Measurements from ENCODE around the gene RASSF8. TPM values are rescaled to one million over a fixed set of nuclear protein-coding genes. Genes with fewer than 3 reads are reported as not detected.

Gene RASSF8
- polyA plus RNA-seq, 1 donor (not counting 4 experiments of a cell fraction or from before 2014, with no cell fraction given), result 10.5 TPM

DNA sequence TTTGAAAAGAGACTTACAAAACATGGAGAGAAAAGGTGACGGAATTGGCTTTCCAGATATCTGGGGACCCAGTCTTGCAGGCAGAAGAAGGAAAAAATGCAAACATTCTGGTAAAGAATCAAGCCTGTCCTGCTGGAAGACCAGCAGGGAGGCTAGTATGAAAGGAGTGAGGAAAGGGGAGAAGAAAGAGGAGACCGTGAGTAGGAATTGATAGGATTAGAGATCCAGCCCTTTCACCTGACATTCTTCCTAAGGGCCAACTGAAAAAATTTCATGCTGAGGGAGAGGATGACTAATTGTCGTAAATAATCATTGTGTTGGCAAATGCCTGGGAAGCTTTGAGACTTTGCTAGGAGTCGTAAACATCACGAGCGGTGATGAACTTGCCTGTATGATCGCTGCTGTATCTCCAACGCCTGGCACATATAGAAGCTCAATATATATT lies 154.2 kb downstream of the RASSF8 start:
- dilution Hi-C loops (cut with MboI; ENCODE audit: extremely low pct_ligation_motif_present, low sequenced_read_pairs), result no loop called here
- H3K9me3 ChIP-seq (ENCODE audit: control insufficient read depth, low read depth, low read length), result no peaks in the 10 kb centered on the region
- no peaks in the 10 kb centered on the region for H3K9me1 ChIP-seq (ENCODE audit: control insufficient read depth, extremely low read depth, insufficient read depth, low read length)
- no peak overlapping the region for H2AFZ ChIP-seq (ENCODE audit: control insufficient read depth, low read length)
- peak overlapping the region; percentile 82 for H3K9ac ChIP-seq (ENCODE audit: control insufficient read depth, extremely low read depth, insufficient read depth, low read length)
- H3K36me3 ChIP-seq (ENCODE audit: control insufficient read depth in 2 of 2, extremely low read depth in 1 of 2, insufficient read depth in 2 of 2, low read length in 2 of 2), result no peaks in the 10 kb centered on the region
- H3K4me1 ChIP-seq (ENCODE audit: control insufficient read depth, extremely low read depth, insufficient read depth, low read length), result peaks cover 27% of the 10 kb centered on the region
- H3K79me2 ChIP-seq (ENCODE audit: control insufficient read depth, insufficient read depth, low read length), result no peaks in the 10 kb centered on the region
- H4K20me1 ChIP-seq (ENCODE audit: control insufficient read depth, extremely low read depth, insufficient read depth, low read length), result no peaks in the 10 kb centered on the region
- peak; percentile 46 for FAIRE-seq
- H3K27ac ChIP-seq (ENCODE audit: control insufficient read depth, insufficient read depth, low read length), result no peak overlapping the region
- H3K4me2 ChIP-seq (ENCODE audit: control insufficient read depth, extremely low read depth, insufficient read depth, low read depth, low read length), result peak overlapping the region; percentile 92
- no peak overlapping the region for H3K4me3 ChIP-seq (ENCODE audit: control insufficient read depth in 2 of 3, extremely low read depth in 1 of 3, insufficient read depth in 2 of 3, low read depth in 1 of 3, low read length in 3 of 3)
- TF ChIP-seq EZH2 (IDR thresholded peaks at IDR 0.05; ENCODE audit: low read length) (no peak), CTCF (optimal IDR thresholded peaks at IDR 0.05 in 1 of 3, IDR thresholded peaks at IDR 0.05 in 1 of 3, conservative IDR thresholded peaks at IDR 0.05 in 1 of 3; ENCODE audit: extremely low read depth in 1 of 3, insufficient read depth in 2 of 3, low read length in 3 of 3) (no peak)
- no peaks in the 10 kb centered on the region for H3K27me3 ChIP-seq (ENCODE audit: control insufficient read depth, extremely low read depth, insufficient read depth, low read length)
- no peak for DNase-seq (ENCODE audit: low read depth, low spot score)

GRCh38 chr12:26113181-26113654 lies 154.7 kb downstream of the RASSF8 start:
- Histone ChIP-seq H3K4me2 (ENCODE audit: control insufficient read depth, extremely low read depth, insufficient read depth, low read depth, low read length) (peak overlapping the region; percentile 92), H3K4me3 (ENCODE audit: control insufficient read depth in 2 of 3, extremely low read depth in 1 of 3, insufficient read depth in 2 of 3, low read depth in 1 of 3, low read length in 3 of 3) (peak overlapping the region in 2 of 3 experiments; percentile 64 to 70), H3K9ac (ENCODE audit: control insufficient read depth, extremely low read depth, insufficient read depth, low read length) (peak overlapping the region; percentile 82), H3K36me3 (ENCODE audit: control insufficient read depth in 2 of 2, extremely low read depth in 1 of 2, insufficient read depth in 2 of 2, low read length in 2 of 2) (no peaks in the 10 kb centered on the region), H2AFZ (ENCODE audit: control insufficient read depth, low read length) (no peak overlapping the region), H3K27ac (ENCODE audit: control insufficient read depth, insufficient read depth, low read length) (peak overlapping the region; percentile 74), H3K9me3 (ENCODE audit: control insufficient read depth, low read depth, low read length) (no peaks in the 10 kb centered on the region), H3K27me3 (ENCODE audit: control insufficient read depth, extremely low read depth, insufficient read depth, low read length) (no peaks in the 10 kb centered on the region), H3K79me2 (ENCODE audit: control insufficient read depth, insufficient read depth, low read length) (no peaks in the 10 kb centered on the region), H4K20me1 (ENCODE audit: control insufficient read depth, extremely low read depth, insufficient read depth, low read length) (no peaks in the 10 kb centered on the region), H3K9me1 (ENCODE audit: control insufficient read depth, extremely low read depth, insufficient read depth, low read length) (no peaks in the 10 kb centered on the region), H3K4me1 (ENCODE audit: control insufficient read depth, extremely low read depth, insufficient read depth, low read length) (peaks cover 27% of the 10 kb centered on the region)
- dilution Hi-C loops (cut with MboI; ENCODE audit: extremely low pct_ligation_motif_present, low sequenced_read_pairs), result no loop called here
- no peak for TF ChIP-seq EZH2 (IDR thresholded peaks at IDR 0.05; ENCODE audit: low read length)
- TF ChIP-seq CTCF (optimal IDR thresholded peaks at IDR 0.05 in 1 of 3, IDR thresholded peaks at IDR 0.05 in 1 of 3, conservative IDR thresholded peaks at IDR 0.05 in 1 of 3; ENCODE audit: extremely low read depth in 1 of 3, insufficient read depth in 2 of 3, low read length in 3 of 3), result no peak
- FAIRE-seq (no peak), DNase-seq (ENCODE audit: low read depth, low spot score) (no peak)

Data from keratinocyte (primary cell).